ENCODE measurements around the gene MYO3B. TPM values are rescaled to one million over a fixed set of nuclear protein-coding genes. Genes with fewer than 3 reads are reported as not detected.

Gene MYO3B
- total and polyA plus RNA-seq, 7 experiments from 2014 or later, result 0.66 to 0.82 TPM; not detected in 5

DNA sequence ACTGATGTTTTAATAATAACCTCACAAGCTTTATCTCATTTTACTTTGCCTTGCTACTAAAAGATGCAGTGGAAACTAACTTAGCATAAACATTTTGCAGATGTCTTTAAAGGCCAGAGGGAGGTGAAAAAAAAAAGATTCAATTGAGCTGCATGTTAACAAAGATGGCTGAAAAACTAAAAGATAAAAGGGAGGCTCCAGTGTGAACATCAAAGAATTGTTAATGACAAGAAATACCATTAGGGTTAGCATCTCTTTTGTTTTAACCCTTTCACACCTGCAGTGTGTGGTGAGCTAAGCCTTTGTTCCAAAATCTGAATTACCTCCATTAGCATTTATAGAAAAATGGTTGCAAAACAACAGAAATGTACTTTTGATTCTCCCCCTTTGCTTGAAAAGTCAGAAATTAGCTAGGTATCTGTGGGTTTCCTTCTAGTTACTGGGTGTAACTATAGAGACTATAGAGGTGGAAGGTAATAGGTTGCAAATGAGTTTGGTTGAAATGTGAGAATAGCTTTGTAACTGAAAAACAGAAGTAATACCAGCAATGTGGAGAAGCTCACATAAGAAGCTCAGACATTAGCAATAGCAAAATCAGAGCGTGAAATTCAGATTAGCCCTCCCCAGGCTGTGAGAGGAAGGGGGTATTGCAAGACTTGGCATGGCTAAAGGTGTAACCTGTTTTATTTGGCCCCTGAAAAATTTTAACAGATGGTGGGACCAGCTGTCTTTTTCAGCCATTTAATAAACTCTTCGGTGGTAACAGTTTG is 502.4 kb downstream of the MYO3B start:
- Mint-ChIP-seq H3K4me3 (no peak overlapping the region), H3K4me1 (peaks cover 0 to 13% (median 4%) of the 10 kb centered on the region in 7 donors), H3K27ac (no peak overlapping the region), H3K36me3 (no peaks in the 10 kb centered on the region), H3K27me3 (peaks cover 5 to 14% (median 9%) of the 10 kb centered on the region in 5 donors), H3K9me3 (peaks cover 0 to 1% (median 0%) of the 10 kb centered on the region in 11 donors)
- CTCF ChIA-PET, result no interaction called here
- H3K9me3 ChIP-seq (ENCODE audit: control insufficient read depth in 2 of 3, low read length in 3 of 3), result no peaks in the 10 kb centered on the region
- intact Hi-C loops (cut with micrococcal nuclease), result no loop called here
- DNase-seq, result no peak
- ATAC-seq, result no peak
- H3K27me3 ChIP-seq (ENCODE audit: control insufficient read depth in 2 of 2, insufficient read depth in 2 of 2, low read length in 2 of 2), result no peaks in the 10 kb centered on the region
- POLR2A ChIA-PET, result no interaction called here
- no peaks in the 10 kb centered on the region for H3K36me3 ChIP-seq (ENCODE audit: control insufficient read depth in 2 of 3, insufficient read depth in 3 of 3, low read length in 3 of 3)
- H3K27ac ChIP-seq (ENCODE audit: low read depth, low read length), result no peak overlapping the region
- H3K4me1 ChIP-seq (ENCODE audit: control insufficient read depth in 2 of 2, insufficient read depth in 2 of 2, low read length in 2 of 2), result no peaks in the 10 kb centered on the region
- H3K4me3 ChIP-seq (ENCODE audit: low read length), result no peak overlapping the region

DNA sequence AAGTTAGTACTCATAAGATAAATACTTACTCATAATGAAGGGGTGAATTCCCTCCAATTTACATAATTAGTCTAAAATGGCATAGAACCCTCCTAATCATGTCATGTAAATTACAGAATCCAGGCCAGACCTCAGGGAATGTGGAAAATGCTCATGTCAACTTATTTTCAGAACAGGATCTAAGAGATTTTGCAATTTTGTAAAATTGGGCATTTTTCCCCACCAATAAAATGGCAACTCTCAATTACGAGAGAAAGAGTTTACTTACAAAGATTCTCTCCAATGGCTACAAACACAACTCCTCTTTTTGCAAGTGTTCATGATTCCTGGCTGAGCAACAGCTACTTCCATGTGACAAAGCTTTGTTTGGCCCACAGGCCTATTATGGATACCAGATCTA is 503.4 kb downstream of the MYO3B start:
- no peaks in the 10 kb centered on the region for H3K4me1 ChIP-seq (ENCODE audit: control insufficient read depth in 2 of 2, insufficient read depth in 2 of 2, low read length in 2 of 2)
- DNase-seq (no peak), ATAC-seq (no peak)
- Mint-ChIP-seq H3K9me3 (peaks cover 0 to 1% (median 0%) of the 10 kb centered on the region in 11 donors), H3K4me1 (peaks cover 0 to 13% (median 4%) of the 10 kb centered on the region in 7 donors), H3K4me3 (no peak overlapping the region), H3K36me3 (no peaks in the 10 kb centered on the region), H3K27me3 (peaks cover 5 to 16% (median 9%) of the 10 kb centered on the region in 5 donors), H3K27ac (no peak overlapping the region)
- H3K27me3 ChIP-seq (ENCODE audit: control insufficient read depth in 2 of 2, insufficient read depth in 2 of 2, low read length in 2 of 2), result no peaks in the 10 kb centered on the region
- H3K9me3 ChIP-seq (ENCODE audit: control insufficient read depth in 2 of 3, low read length in 3 of 3), result no peaks in the 10 kb centered on the region
- no peak overlapping the region for H3K4me3 ChIP-seq (ENCODE audit: low read length)
- intact Hi-C loops (cut with micrococcal nuclease), result no loop called here
- H3K27ac ChIP-seq (ENCODE audit: low read depth, low read length), result no peak overlapping the region
- no peaks in the 10 kb centered on the region for H3K36me3 ChIP-seq (ENCODE audit: control insufficient read depth in 2 of 3, insufficient read depth in 3 of 3, low read length in 3 of 3)
- CTCF ChIA-PET, result no interaction called here
- POLR2A ChIA-PET, result no interaction called here

DNA sequence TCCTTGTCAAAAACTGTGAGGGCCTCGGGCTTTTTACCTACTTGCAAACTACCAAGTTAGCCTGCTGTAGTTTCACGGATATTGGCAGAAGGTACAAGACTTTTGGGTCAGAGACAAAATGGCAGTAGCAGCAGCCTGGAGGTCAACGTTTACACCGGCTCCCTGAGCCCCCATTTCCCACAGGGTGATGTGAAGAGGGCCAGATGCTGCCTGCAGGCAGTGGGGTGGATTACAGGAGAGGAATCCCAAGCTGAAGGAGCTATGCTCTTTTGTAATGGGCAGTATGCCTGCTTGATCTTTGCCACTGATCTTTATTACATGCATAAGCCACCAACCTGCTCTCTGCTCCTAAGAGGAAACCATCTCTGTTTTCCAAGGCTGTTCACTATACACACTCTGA is 507.6 kb downstream of the MYO3B start:
- Mint-ChIP-seq H3K36me3 (no peaks in the 10 kb centered on the region), H3K9me3 (no peaks in the 10 kb centered on the region), H3K4me1 (peaks cover 0 to under 1% (median 0%) of the 10 kb centered on the region in 7 donors), H3K27ac (no peak overlapping the region), H3K27me3 (peaks cover 4 to 16% (median 10%) of the 10 kb centered on the region in 5 donors), H3K4me3 (no peak overlapping the region)
- H3K27me3 ChIP-seq (ENCODE audit: control insufficient read depth in 2 of 2, insufficient read depth in 2 of 2, low read length in 2 of 2), result no peaks in the 10 kb centered on the region
- intact Hi-C loops (cut with micrococcal nuclease), result no loop called here
- no peaks in the 10 kb centered on the region for H3K4me1 ChIP-seq (ENCODE audit: control insufficient read depth in 2 of 2, insufficient read depth in 2 of 2, low read length in 2 of 2)
- H3K36me3 ChIP-seq (ENCODE audit: control insufficient read depth in 2 of 3, insufficient read depth in 3 of 3, low read length in 3 of 3), result no peaks in the 10 kb centered on the region
- DNase-seq (no peak), ATAC-seq (no peak)
- no peaks in the 10 kb centered on the region for H3K9me3 ChIP-seq (ENCODE audit: control insufficient read depth in 2 of 3, low read length in 3 of 3)
- no peak overlapping the region for H3K27ac ChIP-seq (ENCODE audit: low read depth, low read length)
- ChIA-PET CTCF (no interaction called here), POLR2A (no interaction called here)
- H3K4me3 ChIP-seq (ENCODE audit: low read length), result no peak overlapping the region

GRCh38 chr2:170689481-170689880 is 511.5 kb downstream of the MYO3B start:
- no peak overlapping the region for H3K27ac ChIP-seq (ENCODE audit: low read depth, low read length)
- Mint-ChIP-seq H3K27me3 (peaks cover 0 to 10% (median 5%) of the 10 kb centered on the region in 5 donors), H3K36me3 (no peaks in the 10 kb centered on the region), H3K27ac (no peak overlapping the region), H3K9me3 (peaks cover 0 to 1% (median 0%) of the 10 kb centered on the region in 11 donors), H3K4me1 (no peaks in the 10 kb centered on the region), H3K4me3 (no peak overlapping the region)
- H3K36me3 ChIP-seq (ENCODE audit: control insufficient read depth in 2 of 3, insufficient read depth in 3 of 3, low read length in 3 of 3), result no peaks in the 10 kb centered on the region
- intact Hi-C loops (cut with micrococcal nuclease), result no loop called here
- H3K4me3 ChIP-seq (ENCODE audit: low read length), result no peak overlapping the region
- H3K27me3 ChIP-seq (ENCODE audit: control insufficient read depth in 2 of 2, insufficient read depth in 2 of 2, low read length in 2 of 2), result no peaks in the 10 kb centered on the region
- ATAC-seq (no peak), DNase-seq (no peak)
- POLR2A ChIA-PET, result no interaction called here
- H3K9me3 ChIP-seq (ENCODE audit: control insufficient read depth in 2 of 3, low read length in 3 of 3), result no peaks in the 10 kb centered on the region
- H3K4me1 ChIP-seq (ENCODE audit: control insufficient read depth in 2 of 2, insufficient read depth in 2 of 2, low read length in 2 of 2), result no peaks in the 10 kb centered on the region
- CTCF ChIA-PET, result no interaction called here

- no peaks in the 10 kb centered on the region for H3K36me3 Mint-ChIP-seq
- no peaks in the 10 kb centered on the region for H3K4me1 Mint-ChIP-seq
- no peak for ATAC-seq
- no peaks in the 10 kb centered on the region for H3K4me1 ChIP-seq (ENCODE audit: control insufficient read depth in 2 of 2, insufficient read depth in 2 of 2, low read length in 2 of 2)
- H3K9me3 Mint-ChIP-seq, result peaks cover 0 to 1% (median 0%) of the 10 kb centered on the region in 11 donors
- no peak overlapping the region for H3K27ac ChIP-seq (ENCODE audit: low read depth, low read length)
- DNase-seq, result no peak
- no peak overlapping the region for H3K4me3 Mint-ChIP-seq
- POLR2A ChIA-PET, result no interaction called here
- no peak overlapping the region for H3K4me3 ChIP-seq (ENCODE audit: low read length)
- no peaks in the 10 kb centered on the region for H3K27me3 ChIP-seq (ENCODE audit: control insufficient read depth in 2 of 2, insufficient read depth in 2 of 2, low read length in 2 of 2)
- intact Hi-C loops (cut with micrococcal nuclease), result no loop called here
- no peak overlapping the region for H3K27ac Mint-ChIP-seq
- peaks cover 0 to 10% (median 5%) of the 10 kb centered on the region in 5 donors for H3K27me3 Mint-ChIP-seq
- H3K9me3 ChIP-seq (ENCODE audit: control insufficient read depth in 2 of 3, low read length in 3 of 3), result no peaks in the 10 kb centered on the region
- no peaks in the 10 kb centered on the region for H3K36me3 ChIP-seq (ENCODE audit: control insufficient read depth in 2 of 3, insufficient read depth in 3 of 3, low read length in 3 of 3)
- CTCF ChIA-PET, result no interaction called here
These were observed 512.7 kb downstream of the MYO3B start for GRCh38 chr2:170690640-170691039.

DNA sequence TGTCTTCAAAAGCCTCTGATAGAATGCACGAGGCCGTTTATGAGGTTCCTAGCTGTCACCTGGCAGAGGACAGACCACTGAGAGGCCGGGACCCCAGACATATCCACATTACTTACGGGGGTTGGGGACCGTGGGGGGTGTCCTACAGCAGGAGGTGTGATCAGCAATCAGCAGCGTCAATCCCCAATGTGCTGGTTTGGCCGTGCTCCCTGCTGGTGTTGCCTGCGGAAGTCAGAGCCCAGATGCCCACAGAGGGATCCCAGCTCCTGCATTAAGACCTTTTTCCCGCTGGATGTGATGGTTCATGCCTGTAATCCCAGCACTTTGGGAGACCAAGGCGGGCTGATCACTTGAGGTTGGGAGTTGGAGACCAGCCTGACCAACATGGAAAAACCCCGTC is 516.4 kb downstream of the MYO3B start:
- ATAC-seq, result no peak
- H3K36me3 Mint-ChIP-seq, result no peaks in the 10 kb centered on the region
- no peak overlapping the region for H3K27ac Mint-ChIP-seq
- Histone ChIP-seq H3K9me3 (ENCODE audit: control insufficient read depth in 2 of 3, low read length in 3 of 3) (no peaks in the 10 kb centered on the region), H3K36me3 (ENCODE audit: control insufficient read depth in 2 of 3, insufficient read depth in 3 of 3, low read length in 3 of 3) (no peaks in the 10 kb centered on the region), H3K4me1 (ENCODE audit: control insufficient read depth in 2 of 2, insufficient read depth in 2 of 2, low read length in 2 of 2) (no peaks in the 10 kb centered on the region), H3K27me3 (ENCODE audit: control insufficient read depth in 2 of 2, insufficient read depth in 2 of 2, low read length in 2 of 2) (no peaks in the 10 kb centered on the region), H3K27ac (ENCODE audit: low read depth, low read length) (no peak overlapping the region), H3K4me3 (ENCODE audit: low read length) (no peak overlapping the region)
- POLR2A ChIA-PET, result no interaction called here
- H3K4me3 Mint-ChIP-seq, result no peak overlapping the region
- DNase-seq, result no peak
- intact Hi-C loops (cut with micrococcal nuclease), result no loop called here
- peaks cover 8 to 21% (median 13%) of the 10 kb centered on the region in 5 donors for H3K27me3 Mint-ChIP-seq
- H3K4me1 Mint-ChIP-seq, result no peaks in the 10 kb centered on the region
- CTCF ChIA-PET, result no interaction called here
- H3K9me3 Mint-ChIP-seq, result peaks cover 0 to 1% (median 0%) of the 10 kb centered on the region in 11 donors

Data from naive thymus-derived CD4-positive, alpha-beta T cell (primary cell).